Effector memory CD8-positive, alpha-beta T cell (primary cell): ENCODE results near the gene SYCP2.

Experiments
- ATAC-seq: fragments of 150-1000 bp; cut with Tn5 transposase; replicated peaks from 2 replicates; pipeline ENCODE4 v1.10.0; 2021; ENCODE audit warnings: mild to moderate bottlenecking, moderate library complexity
- DNase-seq, 3 experiments: peaks; one replicate each; pipeline ENCODE4 v3.0.0; 2021
- H3K27ac Mint-ChIP-seq, 2 donors: one replicate each; pipeline ENCODE4 v1.8.0; 2022; ENCODE audit warnings: mild to moderate bottlenecking in 2 of 2, mixed read lengths in 2 of 2, moderate library complexity in 2 of 2
- H3K27me3 Mint-ChIP-seq, 2 donors: one replicate each; pipeline ENCODE4 v1.8.0; 2022; ENCODE audit warnings: mixed read lengths in 2 of 2
- H3K36me3 Mint-ChIP-seq: one replicate; pipeline ENCODE4 v1.8.0; 2022; ENCODE audit warnings: mild to moderate bottlenecking, moderate library complexity, mixed read lengths; ENCODE audit not compliant: insufficient read depth
- H3K4me1 Mint-ChIP-seq, 2 donors: one replicate each; pipeline ENCODE4 v1.8.0; 2022; ENCODE audit warnings: low read depth in 2 of 2, mixed read lengths in 2 of 2
- H3K4me3 Mint-ChIP-seq, 2 donors: one replicate each; pipeline ENCODE4 v1.8.0; 2022; ENCODE audit warnings: mild to moderate bottlenecking in 2 of 2, mixed read lengths in 2 of 2, moderate library complexity in 2 of 2
- H3K9me3 Mint-ChIP-seq, 2 donors: one replicate each; pipeline ENCODE4 v1.8.0; 2022; ENCODE audit warnings: mixed read lengths in 2 of 2

The SYCP2 gene

DNA sequence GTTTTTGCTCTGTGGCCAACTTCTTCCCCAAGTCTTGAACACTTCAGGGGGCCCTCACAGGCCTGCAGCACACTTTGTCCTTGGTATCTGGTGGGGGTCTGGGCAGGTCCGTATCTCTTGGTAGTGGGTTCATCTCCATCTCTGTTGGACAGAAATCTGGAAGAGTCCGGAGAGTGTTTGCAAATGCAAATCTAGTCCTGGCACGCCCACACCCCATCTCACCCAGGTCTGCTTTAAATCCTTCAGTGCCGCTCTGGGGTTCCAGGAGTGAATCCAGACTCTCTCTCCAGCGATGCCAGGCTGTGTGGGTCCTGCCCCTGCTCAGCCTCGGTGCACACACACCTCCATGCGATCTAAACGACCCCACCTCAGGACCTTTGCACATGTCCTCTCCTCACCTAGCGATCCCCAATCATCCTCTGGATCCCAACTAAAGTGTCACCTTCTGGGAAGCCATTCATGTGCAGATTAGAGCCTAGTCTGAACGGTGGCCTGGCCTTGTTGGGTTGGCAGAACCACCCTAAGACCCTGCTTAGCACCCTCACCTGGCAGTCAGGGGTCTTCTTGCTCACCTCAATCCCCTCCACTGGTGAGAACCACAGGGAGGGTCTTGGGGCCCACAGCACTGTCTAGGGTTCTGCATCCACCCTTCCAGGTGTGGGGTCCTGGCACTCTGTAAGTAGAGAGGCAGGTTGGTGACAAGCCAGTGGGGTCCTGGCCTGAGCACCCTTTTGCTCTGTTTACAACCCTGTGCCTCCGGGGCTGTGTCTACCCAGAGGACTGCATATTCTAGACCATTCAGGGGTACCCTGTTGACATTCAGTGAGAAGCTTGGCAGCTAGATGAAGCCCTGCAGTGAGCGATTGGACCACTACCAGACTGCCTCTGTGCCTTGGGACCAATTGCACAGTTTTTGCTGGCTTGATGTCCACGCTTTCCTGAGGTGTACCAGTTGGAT, 100.8 kb downstream of the SYCP2 start:
- ATAC-seq, result no peak
- no peak for DNase-seq
- Mint-ChIP-seq H3K9me3 (no peaks in the 10 kb centered on the region), H3K4me3 (no peak overlapping the region), H3K36me3 (no peaks in the 10 kb centered on the region), H3K27ac (no peak overlapping the region), H3K27me3 (peaks cover 38 to 72% of the 10 kb centered on the region in 2 donors), H3K4me1 (no peaks in the 10 kb centered on the region)

DNA sequence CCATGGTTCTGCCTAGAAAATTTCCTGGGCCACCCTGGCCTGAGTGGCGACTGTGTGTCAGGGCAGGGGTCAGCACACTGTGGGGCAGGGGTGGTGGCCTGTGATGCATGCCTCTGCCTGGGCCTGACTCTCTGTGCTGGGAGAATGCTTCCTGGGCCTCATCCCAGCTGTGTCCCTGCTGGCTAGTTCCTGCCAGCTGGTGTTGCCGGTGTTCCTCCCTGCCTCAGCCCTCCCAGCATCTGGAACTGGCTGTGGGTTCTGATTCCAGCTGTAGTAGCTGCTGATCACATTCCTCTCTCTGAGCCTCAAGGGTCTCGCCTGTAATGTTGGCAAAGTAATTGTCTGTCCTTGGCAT, 101.5 kb downstream of the SYCP2 start:
- no peak overlapping the region for H3K4me3 Mint-ChIP-seq
- H3K27me3 Mint-ChIP-seq, result peaks cover 43 to 78% of the 10 kb centered on the region in 2 donors
- no peak overlapping the region for H3K27ac Mint-ChIP-seq
- no peaks in the 10 kb centered on the region for H3K36me3 Mint-ChIP-seq
- no peaks in the 10 kb centered on the region for H3K9me3 Mint-ChIP-seq
- ATAC-seq (no peak), DNase-seq (no peak)
- no peaks in the 10 kb centered on the region for H3K4me1 Mint-ChIP-seq

DNA sequence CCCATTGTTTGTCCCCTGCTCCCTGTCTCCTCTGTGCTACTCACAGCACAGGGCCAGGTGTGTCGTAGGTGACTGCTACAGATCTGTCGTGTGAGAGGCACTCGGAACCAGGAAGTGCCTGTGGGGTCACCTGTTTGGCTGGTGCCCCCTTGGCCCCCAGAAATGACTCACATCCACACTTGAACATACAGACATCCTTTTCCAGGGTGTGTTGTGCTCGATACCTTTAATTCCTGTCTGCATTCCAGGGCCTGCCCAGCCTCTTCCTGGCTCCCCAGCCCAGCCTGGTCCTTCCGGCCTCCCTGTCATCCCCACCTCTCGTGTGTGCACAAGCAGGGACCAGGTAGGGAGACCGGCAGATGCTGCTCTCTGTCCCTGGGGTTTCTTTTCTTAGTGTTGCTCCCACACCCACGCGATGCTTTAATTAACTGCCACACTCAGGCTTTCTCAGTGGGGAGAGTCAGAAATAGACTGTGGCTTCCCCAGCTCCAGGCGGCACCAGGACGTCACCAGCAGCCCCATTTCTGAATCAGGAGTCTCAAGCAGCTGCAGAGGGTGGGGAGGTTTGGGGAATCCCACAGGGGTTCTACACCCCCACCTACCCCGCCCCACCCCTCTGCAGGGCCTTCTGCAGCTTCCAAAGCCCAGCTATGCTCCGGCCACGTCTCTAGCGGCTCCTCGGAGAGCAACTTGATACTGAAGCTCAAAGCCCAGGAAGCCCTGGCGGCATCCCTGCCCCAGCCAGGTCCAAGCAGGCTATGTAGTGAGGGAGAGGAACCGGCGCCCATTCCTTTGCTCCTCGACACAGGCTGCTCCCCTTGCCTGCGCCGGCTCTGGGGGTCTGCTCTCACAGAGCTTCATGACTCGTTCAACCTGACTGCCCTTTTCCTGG, 102.2 kb downstream of the SYCP2 start:
- H3K4me3 Mint-ChIP-seq, result no peak overlapping the region
- H3K27me3 Mint-ChIP-seq, result peaks cover 43 to 81% of the 10 kb centered on the region in 2 donors
- no peaks in the 10 kb centered on the region for H3K9me3 Mint-ChIP-seq
- H3K27ac Mint-ChIP-seq, result no peak overlapping the region
- H3K4me1 Mint-ChIP-seq, result no peaks in the 10 kb centered on the region
- DNase-seq, result no peak
- H3K36me3 Mint-ChIP-seq, result no peaks in the 10 kb centered on the region
- ATAC-seq, result no peak

DNA sequence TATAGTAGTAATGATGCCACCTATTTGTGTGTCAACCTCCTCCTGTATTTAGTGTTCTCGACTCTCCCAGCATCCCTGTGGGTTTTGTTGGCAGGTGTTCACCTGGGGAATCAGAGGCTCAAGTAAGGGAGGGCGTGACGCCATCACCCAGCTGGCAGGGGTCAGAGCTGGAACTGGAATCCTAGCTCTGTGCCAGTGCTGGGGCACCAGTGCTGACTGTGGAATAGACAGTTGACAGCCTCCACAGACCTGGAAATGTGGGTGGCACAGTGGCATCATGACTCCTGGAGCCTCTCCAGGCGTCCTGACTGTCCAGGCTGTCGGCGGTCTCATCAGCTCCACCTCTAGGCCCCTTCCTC, 102.8 kb downstream of the SYCP2 start:
- H3K36me3 Mint-ChIP-seq, result no peaks in the 10 kb centered on the region
- DNase-seq (no peak), ATAC-seq (no peak)
- no peak overlapping the region for H3K4me3 Mint-ChIP-seq
- H3K4me1 Mint-ChIP-seq, result no peaks in the 10 kb centered on the region
- H3K9me3 Mint-ChIP-seq, result no peaks in the 10 kb centered on the region
- H3K27ac Mint-ChIP-seq, result no peak overlapping the region
- H3K27me3 Mint-ChIP-seq, result peaks cover 43 to 77% of the 10 kb centered on the region in 2 donors

DNA sequence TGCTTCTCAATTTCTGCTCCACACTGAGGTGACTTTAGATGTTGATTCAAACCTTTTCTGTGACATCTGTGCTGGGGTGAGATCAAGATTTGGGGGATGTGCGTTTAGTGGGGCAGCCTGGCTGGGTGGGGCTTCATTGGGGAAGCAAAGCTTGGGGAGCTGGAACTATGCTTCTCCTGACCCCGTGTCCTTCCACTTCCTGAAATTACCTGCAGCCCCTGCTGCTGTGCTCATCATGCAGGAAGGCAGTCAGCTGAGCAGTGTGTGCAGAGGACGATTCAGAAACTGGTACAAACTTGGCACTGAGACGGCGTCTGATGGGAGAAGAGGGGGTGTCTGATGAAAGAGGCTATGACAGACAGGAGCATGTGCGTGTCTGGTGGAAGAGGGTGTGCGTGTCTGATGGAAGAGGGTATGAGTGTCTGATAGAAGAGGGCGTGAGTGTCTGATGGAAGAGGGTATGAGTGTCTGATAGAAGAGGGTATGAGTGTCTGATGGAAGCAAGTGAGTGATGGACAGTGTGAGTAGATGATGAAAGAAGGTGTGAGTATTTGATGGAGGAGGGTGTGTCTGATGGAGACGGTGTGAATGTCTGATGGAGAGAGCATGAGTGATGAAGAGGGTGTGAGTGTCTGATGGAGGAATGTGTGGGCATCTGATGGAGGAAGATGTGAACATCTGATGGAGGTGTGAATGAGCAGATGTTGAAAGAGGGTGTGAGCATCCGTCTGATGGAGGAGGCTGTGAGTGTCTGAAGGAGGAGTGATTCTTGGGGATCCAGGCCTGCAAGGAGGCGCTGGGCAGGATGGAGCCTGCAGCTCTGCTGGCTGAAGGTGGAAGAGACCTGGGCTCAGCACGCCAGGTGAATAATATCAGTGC, 103.4 kb downstream of the SYCP2 start:
- Mint-ChIP-seq H3K4me3 (no peak overlapping the region), H3K9me3 (no peaks in the 10 kb centered on the region), H3K27ac (no peak overlapping the region), H3K4me1 (no peaks in the 10 kb centered on the region), H3K27me3 (peaks cover 39 to 77% of the 10 kb centered on the region in 2 donors), H3K36me3 (no peaks in the 10 kb centered on the region)
- ATAC-seq (no peak), DNase-seq (no peak)

DNA sequence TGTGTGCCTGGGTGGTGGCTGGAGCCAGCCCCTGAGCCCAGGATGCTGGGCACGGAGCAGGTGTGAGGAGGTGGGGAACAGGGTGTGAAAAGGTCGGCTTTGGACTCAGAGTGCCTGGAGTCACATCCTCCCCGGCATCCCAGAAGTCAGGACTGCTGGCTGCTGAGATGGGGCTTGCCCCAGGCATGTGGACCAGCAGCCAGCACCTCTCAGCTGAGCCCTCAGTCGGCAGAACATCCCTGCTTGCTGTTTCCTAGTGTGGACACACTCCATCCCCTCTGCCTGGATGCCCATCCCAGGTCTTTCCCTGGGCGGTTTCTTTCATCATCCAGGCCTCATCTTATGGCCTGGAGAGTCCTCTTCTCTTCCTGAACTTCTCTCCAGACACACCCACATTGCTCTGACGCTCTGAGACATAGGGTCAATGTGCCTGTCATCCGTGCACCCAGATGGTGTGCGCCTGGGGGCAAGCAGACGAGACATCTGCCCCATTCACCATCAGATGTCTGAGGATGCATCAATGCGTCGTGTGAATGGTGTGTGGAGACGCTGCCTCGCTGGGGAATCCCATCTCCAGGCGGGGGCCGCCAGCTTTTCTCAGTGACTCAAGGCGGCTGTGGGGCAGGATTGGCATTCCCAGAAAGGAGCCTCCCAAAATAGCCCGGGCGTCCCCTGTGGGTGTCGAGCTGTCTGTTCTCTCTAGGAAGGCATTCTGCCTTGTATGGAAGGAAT, 104.2 kb downstream of the SYCP2 start:
- Mint-ChIP-seq H3K27ac (no peak overlapping the region), H3K4me3 (no peak overlapping the region), H3K4me1 (no peaks in the 10 kb centered on the region), H3K9me3 (no peaks in the 10 kb centered on the region), H3K36me3 (no peaks in the 10 kb centered on the region), H3K27me3 (peaks cover 31 to 73% of the 10 kb centered on the region in 2 donors)
- ATAC-seq (no peak), DNase-seq (no peak)

DNA sequence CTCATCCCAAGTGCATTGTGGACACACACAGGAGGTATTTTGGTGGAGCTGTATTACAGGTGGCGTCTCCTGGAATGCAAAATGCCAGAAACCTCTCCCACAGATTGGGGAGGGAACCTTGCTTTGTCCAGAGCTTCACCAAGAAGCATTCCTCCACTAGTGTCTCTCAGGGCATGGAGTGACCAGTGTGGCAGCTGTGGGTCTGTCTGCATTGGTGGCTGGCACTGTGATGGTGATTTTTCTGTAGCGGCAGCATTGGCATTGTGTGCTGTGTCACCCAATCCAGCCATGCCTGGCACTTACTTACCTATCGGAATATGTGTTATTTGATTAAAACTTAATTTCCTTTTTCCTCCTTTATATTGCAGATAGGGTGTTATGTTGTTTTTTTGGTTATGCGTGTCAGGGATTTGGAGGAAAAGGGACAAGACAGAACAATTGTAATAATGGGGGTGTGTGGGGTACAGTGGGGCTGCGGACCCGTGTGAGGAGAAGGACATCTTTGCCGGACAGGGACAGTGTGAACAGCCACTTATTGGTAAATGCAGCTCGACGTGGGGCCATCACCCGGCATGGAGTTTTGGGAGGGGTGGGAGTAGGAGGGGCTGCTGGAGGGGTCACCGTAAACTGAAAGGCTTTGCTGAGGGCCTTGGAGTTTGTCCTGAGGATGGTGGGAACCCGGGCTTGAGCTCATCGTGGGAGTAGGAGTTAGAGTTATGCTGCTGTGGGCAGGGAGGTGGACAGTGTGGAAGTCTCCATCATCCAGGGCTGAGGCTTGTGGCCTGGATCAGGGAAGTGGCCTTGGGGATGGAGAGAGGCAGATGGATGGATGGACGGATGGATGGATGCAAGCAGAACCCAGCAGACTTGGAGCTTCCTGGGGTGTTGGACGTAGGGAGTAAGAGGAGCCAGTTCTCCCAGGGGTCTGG, 105.0 kb downstream of the SYCP2 start:
- H3K9me3 Mint-ChIP-seq, result no peaks in the 10 kb centered on the region
- no peak overlapping the region for H3K27ac Mint-ChIP-seq
- peaks cover 24 to 65% of the 10 kb centered on the region in 2 donors for H3K27me3 Mint-ChIP-seq
- no peaks in the 10 kb centered on the region for H3K4me1 Mint-ChIP-seq
- no peak overlapping the region for H3K4me3 Mint-ChIP-seq
- ATAC-seq, result no peak
- no peaks in the 10 kb centered on the region for H3K36me3 Mint-ChIP-seq
- DNase-seq, result no peak

DNA sequence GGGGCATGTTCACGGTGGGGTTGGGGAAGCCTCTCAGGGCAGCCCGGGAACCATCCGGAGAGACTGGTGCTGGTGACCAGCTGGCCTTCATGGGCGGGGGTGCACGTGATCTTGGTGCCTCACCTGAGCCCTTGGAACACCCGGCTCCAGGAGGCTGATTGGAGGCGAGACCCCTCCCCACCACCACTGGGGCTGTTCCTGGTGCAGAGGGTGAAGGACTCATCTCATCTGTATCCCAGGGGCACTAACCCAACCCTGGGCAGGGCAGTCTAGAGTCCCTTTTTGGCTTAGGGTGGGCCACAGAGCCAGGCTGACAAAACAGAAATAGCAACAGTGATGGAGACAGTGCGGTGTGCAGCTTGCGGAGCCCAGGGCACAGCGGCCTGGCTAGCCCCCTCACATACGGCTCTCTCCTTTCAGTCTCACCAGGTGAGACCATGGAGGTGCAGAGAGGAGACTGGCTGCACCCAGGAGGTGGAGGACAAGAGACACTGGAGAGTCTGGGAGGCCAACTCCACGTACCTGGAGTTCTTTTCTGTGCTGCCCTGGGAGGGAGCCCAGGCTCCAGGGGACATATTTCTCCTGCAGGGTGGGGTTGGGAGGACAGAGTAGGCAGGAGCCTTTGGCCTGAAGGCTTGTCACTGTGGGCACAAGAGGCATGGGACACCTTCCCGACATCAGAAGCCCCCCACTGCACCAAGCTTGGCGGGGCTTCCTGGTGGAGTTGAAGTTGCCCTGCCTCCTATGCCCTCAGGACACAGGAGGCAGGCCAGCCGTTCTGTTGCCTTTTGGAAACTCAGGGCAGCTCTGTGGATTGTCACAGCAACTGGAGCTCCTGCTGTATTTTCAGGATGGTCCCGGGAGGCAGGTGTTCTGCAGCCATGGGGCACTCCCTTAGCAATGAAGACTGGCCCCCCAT, 106.0 kb downstream of the SYCP2 start:
- Mint-ChIP-seq H3K9me3 (no peaks in the 10 kb centered on the region), H3K27me3 (peaks cover 22 to 55% of the 10 kb centered on the region in 2 donors), H3K4me1 (no peaks in the 10 kb centered on the region), H3K4me3 (no peak overlapping the region), H3K36me3 (no peaks in the 10 kb centered on the region), H3K27ac (no peak overlapping the region)
- DNase-seq (no peak), ATAC-seq (no peak)

DNA sequence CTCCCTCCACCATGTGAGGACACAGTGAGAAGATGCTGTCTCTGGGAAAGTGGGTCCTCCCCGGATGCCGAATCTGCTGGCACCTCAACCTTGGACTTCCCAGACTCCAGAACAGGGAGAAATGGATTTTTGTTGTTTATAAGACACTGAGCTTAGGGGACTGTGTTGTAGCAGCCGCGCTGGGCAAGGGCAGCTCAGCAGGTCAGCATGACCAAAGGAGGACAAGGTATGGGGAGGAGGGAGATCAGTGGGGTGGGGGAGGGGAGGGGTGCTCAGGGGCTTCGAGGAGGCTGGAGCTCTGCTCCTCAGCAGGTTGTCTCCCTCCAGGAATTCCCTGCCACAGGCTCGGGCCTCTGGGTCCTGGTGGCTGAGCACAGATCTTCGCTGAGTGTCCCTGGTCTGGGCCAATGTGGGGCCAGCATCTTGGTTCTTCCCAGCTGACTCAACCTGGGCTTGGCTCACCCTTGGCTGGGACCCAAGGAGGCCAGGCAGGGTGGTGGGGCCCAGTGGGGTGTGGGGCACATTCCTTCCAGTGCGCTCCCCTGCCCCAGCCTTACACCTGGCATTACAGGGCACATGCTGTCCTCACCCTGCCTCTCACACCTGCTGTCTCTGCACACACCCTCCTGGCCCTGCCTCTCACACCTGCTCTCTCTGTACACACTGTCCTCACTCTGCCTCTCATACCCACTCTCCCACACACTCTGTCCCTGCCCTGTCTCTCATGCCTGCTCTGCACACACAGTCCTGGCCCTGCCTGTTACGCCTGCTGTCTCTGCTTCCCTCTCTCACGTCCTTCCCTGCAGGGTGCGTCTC, 107.3 kb downstream of the SYCP2 start:
- Mint-ChIP-seq H3K36me3 (no peaks in the 10 kb centered on the region), H3K27ac (no peak overlapping the region), H3K27me3 (peaks cover 22 to 58% of the 10 kb centered on the region in 2 donors), H3K4me3 (no peak overlapping the region), H3K9me3 (no peaks in the 10 kb centered on the region), H3K4me1 (no peaks in the 10 kb centered on the region)
- ATAC-seq, result no peak
- no peak for DNase-seq

DNA sequence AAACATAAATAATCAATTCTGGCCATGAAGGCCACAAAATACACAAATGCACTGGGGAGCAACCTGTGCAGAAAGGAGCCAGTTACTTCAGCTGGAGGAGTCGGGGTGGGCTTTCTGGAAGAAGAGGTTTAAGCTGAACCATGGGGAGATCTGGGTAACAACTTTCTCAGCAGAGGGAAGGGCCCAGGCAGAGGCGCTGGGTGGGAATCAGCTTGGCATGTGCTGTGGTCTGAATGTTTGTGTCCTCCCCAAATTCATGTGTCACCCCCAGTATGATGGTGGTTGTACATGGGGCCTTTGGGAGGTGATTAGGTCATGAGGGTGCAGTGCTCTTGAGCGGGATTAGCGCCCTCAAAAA, 107.9 kb downstream of the SYCP2 start:
- H3K27ac Mint-ChIP-seq, result no peak overlapping the region
- ATAC-seq (no peak), DNase-seq (no peak)
- H3K27me3 Mint-ChIP-seq, result peaks cover 24 to 60% of the 10 kb centered on the region in 2 donors
- no peaks in the 10 kb centered on the region for H3K9me3 Mint-ChIP-seq
- H3K4me3 Mint-ChIP-seq, result no peak overlapping the region
- H3K4me1 Mint-ChIP-seq, result no peaks in the 10 kb centered on the region
- H3K36me3 Mint-ChIP-seq, result no peaks in the 10 kb centered on the region
